Bronchial epithelial cell (primary cell): Measurements from ENCODE around the gene SLC39A11. TPM values are rescaled to one million over a fixed set of nuclear protein-coding genes. Genes with fewer than 3 reads are reported as not detected.

Source experiments
- DNase-seq: peaks from one replicate; pipeline ENCODE4 v3.0.0-alpha.2; 2010; ENCODE audit warnings: low read depth
- FAIRE-seq: peaks from 2 replicates; lab custom pipeline; 2011; peaks lifted over from hg19 to GRCh38; lab: Jason Lieb, UNC
- H3K27me3 ChIP-seq: 2 replicates; pipeline ENCODE4 v1.5.1; 2011; ENCODE audit warnings: low read length; ENCODE audit not compliant: control insufficient read depth, insufficient read depth
- H3K36me3 ChIP-seq: 2 replicates; pipeline ENCODE4 v1.5.1; 2011; ENCODE audit warnings: low read length; ENCODE audit not compliant: control insufficient read depth, insufficient read depth
- H3K4me3 ChIP-seq: 2 replicates; pipeline ENCODE4 v1.5.1; 2011; ENCODE audit warnings: mild to moderate bottlenecking, low read depth, low read length, control low read depth
- CTCF ChIP-seq: IDR thresholded peaks from 2 replicates; pipeline ENCODE4 v1.5.1; 2011; ENCODE audit warnings: mild to moderate bottlenecking, moderate library complexity, low read length, control low read depth, inconsistent platforms; ENCODE audit not compliant: insufficient read depth, severe bottlenecking
- total RNA-seq: library from RNA; depleted of rRNA; stranded (reverse); fragments of >200 nt; gene quantifications from 2 replicates; pipeline ENCODE4 v1.2.1, GENCODE V29; 2014

Gene SLC39A11
- total RNA-seq, 1 donor from 2014 or later, result 23.4 TPM

- H3K27me3 ChIP-seq, result no peaks in the 10 kb centered on the region
- FAIRE-seq (no peak), DNase-seq (no peak)
- no peaks in the 10 kb centered on the region for H3K36me3 ChIP-seq
- TF ChIP-seq CTCF, result no peak
- no peak overlapping the region for H3K4me3 ChIP-seq
These were observed 123.7 kb downstream of the SLC39A11 start for GRCh38 chr17:72968798-72969197.

GRCh38 chr17:72967977-72968585, 124.4 kb downstream of the SLC39A11 start:
- Histone ChIP-seq H3K36me3 (no peaks in the 10 kb centered on the region), H3K27me3 (no peaks in the 10 kb centered on the region), H3K4me3 (no peak overlapping the region)
- DNase-seq (no peak), FAIRE-seq (peak; percentile 88)
- no peak for TF ChIP-seq CTCF

- DNase-seq (no peak), FAIRE-seq (no peak)
- no peaks in the 10 kb centered on the region for H3K36me3 ChIP-seq
- TF ChIP-seq CTCF, result no peak
- H3K27me3 ChIP-seq, result no peaks in the 10 kb centered on the region
- no peak overlapping the region for H3K4me3 ChIP-seq
These were observed 125.1 kb downstream of the SLC39A11 start for GRCh38 chr17:72967277-72967970.

- FAIRE-seq, result no peak
- Histone ChIP-seq H3K4me3 (no peak overlapping the region), H3K27me3 (no peaks in the 10 kb centered on the region), H3K36me3 (no peaks in the 10 kb centered on the region)
- no peak for TF ChIP-seq CTCF
- DNase-seq, result no peak
These were observed 130.4 kb downstream of the SLC39A11 start for GRCh38 chr17:72962106-72962505.

DNA sequence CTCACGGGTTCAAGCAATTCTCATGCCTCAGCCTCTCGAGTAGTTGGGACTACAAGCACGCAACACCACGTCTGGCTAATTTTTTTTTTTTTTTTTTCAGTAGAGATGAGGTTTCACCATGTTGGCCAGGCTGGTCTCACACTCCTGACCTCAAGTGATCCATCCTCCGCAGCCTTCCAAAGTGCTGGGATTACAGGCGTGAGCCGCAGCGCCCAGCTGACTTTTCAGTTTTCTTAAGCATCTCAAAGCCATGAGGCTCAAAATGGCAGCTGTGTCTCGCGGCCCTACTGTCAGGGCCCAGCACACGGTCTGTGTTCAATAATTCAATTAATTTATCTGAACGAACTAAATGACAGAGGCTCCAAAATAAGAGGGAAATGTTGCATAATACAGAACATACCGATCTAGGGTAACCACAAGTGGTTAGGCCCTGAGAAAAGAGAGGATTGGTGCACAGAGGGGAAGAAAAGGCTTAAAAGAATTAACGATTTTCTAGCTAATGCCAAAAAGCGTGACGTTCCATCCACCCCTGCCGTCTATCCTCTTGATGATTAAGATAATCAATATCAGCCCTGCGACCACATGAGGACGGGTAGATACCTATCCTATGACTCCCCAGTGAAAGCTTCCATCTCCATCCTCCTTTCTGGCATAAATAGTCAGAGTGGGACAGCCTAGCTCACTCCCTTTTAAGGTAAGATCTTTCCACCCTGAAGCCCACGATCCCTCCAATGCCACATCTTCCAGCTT, 136.9 kb downstream of the SLC39A11 start:
- Histone ChIP-seq H3K27me3 (no peaks in the 10 kb centered on the region), H3K4me3 (no peak overlapping the region), H3K36me3 (no peaks in the 10 kb centered on the region)
- DNase-seq (no peak), FAIRE-seq (no peak)
- no peak for TF ChIP-seq CTCF
